Measurements from ENCODE around the gene OSBPL9.

GRCh38 chr1:51615780-51616291 is 1.1 kb upstream of the OSBPL9 start:
- TF ChIP-seq POLR2AphosphoS5 (IDR thresholded peaks at IDR 0.05; ENCODE audit: borderline replicate concordance, low read depth, low read length) (no peak), EZH2 (IDR thresholded peaks at IDR 0.05) (no peak)
